Gastroesophageal sphincter (tissue), 3 donors: ENCODE results near the gene TMEM145.

ENCODE experiments used
- CTCF ChIP-seq, 4 experiments: fragments of 200-600 bp in 2 of 4; fragments of 450-650 bp in 2 of 4; sonication (generic) in 1 of 4; IDR thresholded peaks; one replicate each; pipeline ENCODE4 v1.5.1; 2017 to 2019; ENCODE audit warnings: antibody characterized with exemption in 4 of 4, mild to moderate bottlenecking in 2 of 4, moderate library complexity in 2 of 4
- EP300 ChIP-seq: sonication (generic); formaldehyde crosslinking; IDR thresholded peaks from one replicate; pipeline ENCODE4 v1.6.1; 2017; ENCODE audit warnings: antibody characterized with exemption, mild to moderate bottlenecking
- POLR2A ChIP-seq, 2 donors: fragments of 450-650 bp; IDR thresholded peaks; one replicate each; pipeline ENCODE4 v1.6.1; 2017; ENCODE audit warnings: antibody characterized with exemption in 2 of 2, mild to moderate bottlenecking in 2 of 2, moderate library complexity in 1 of 2

GRCh38 chr19:42316223-42317211, 3.4 kb downstream of the TMEM145 start:
- TF ChIP-seq EP300 (no peak), POLR2A (IDR thresholded peaks at IDR 0.05) (no peak), CTCF (IDR thresholded peaks at IDR 0.05) (no peak)
